ENCODE results near the gene LRP1.

LRP1 gene

DNA sequence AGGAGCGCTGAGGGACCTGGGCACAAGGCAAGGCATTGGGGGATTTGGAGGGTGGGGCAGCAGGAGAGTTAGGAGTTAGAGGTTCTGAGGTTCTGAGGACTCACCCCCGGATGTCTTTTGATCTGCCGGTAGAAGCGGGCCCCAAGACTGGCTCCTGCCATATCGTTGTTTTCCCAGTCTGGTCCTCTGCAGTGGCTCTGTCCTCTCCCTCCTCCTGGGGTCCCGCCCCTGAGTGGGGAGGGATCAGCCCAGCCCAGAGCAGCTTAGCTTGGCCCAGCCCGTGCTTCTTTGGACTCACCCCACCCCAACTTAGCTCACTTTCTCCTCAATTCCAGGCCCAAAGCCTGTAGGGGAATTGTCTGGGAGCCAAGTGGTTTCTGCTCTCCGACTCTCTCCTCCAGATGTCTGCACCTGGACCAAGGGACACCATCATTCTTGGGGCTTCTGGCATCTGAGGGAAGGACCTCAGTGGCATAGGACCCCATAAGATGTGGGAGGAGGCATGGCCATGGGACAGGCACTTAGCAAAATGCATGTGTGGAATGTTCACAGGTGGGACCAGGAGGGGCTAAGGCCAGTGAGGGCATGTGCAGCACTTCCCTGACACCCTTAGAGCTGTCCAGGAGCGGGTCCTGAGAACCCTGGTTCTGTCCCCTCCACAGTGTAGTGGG is 108.8 kb downstream of the LRP1 start:
- TF ChIP-seq CTCF (IDR thresholded peaks at IDR 0.05) = no peak
- H3K27me3 ChIP-seq (ENCODE audit: control insufficient read depth, insufficient read depth, low read length) = peaks cover 6% of the 10 kb centered on the region
- H3K4me2 ChIP-seq (ENCODE audit: low read length) = no peak overlapping the region
- H3K79me2 ChIP-seq = no peaks in the 10 kb centered on the region
- H3K36me3 ChIP-seq (ENCODE audit: control insufficient read depth, insufficient read depth, low read length) = no peaks in the 10 kb centered on the region
- H3K27ac ChIP-seq = no peak overlapping the region
- H3K4me3 ChIP-seq (ENCODE audit: low read depth, low read length) = no peak overlapping the region
- H3K4me1 ChIP-seq = peaks cover 19% of the 10 kb centered on the region
- H2AFZ ChIP-seq = no peak overlapping the region
- no peak overlapping the region for H3K9ac ChIP-seq
- no peaks in the 10 kb centered on the region for H3K9me3 ChIP-seq (ENCODE audit: control insufficient read depth, low read length)

DNA sequence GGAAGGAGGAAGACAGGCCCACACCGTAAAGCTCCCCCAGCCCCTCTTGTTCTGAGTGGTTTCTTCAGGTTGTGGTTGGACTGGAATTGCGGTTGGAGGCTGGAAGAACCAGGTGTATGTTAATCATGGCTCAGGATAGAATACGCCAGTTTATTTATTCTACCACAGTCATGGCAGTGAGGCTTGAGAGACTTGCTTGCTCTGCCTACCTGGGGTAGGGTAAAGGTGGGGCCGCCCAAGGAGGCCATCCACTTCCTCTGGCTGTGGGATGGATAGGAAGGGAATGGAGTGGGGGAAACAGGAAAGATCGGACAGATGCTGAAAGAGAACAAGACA is 109.3 kb downstream of the LRP1 start:
- no peaks in the 10 kb centered on the region for H3K9me3 ChIP-seq (ENCODE audit: control insufficient read depth, low read length)
- no peaks in the 10 kb centered on the region for H3K79me2 ChIP-seq
- H3K4me3 ChIP-seq (ENCODE audit: low read depth, low read length) = no peak overlapping the region
- no peak for TF ChIP-seq CTCF (IDR thresholded peaks at IDR 0.05)
- H3K9ac ChIP-seq = no peak overlapping the region
- no peak overlapping the region for H3K27ac ChIP-seq
- peaks cover 6% of the 10 kb centered on the region for H3K27me3 ChIP-seq (ENCODE audit: control insufficient read depth, insufficient read depth, low read length)
- peaks cover 15% of the 10 kb centered on the region for H3K4me1 ChIP-seq
- no peaks in the 10 kb centered on the region for H3K36me3 ChIP-seq (ENCODE audit: control insufficient read depth, insufficient read depth, low read length)
- no peak overlapping the region for H3K4me2 ChIP-seq (ENCODE audit: low read length)
- no peak overlapping the region for H2AFZ ChIP-seq

- peak overlapping the region; percentile 35 for H2AFZ ChIP-seq
- H3K4me2 ChIP-seq (ENCODE audit: low read length) = peak overlapping the region; percentile 57
- H3K79me2 ChIP-seq = no peaks in the 10 kb centered on the region
- H3K4me1 ChIP-seq = peaks cover 15% of the 10 kb centered on the region
- no peaks in the 10 kb centered on the region for H3K36me3 ChIP-seq (ENCODE audit: control insufficient read depth, insufficient read depth, low read length)
- H3K9me3 ChIP-seq (ENCODE audit: control insufficient read depth, low read length) = no peaks in the 10 kb centered on the region
- no peak overlapping the region for H3K9ac ChIP-seq
- no peak overlapping the region for H3K27ac ChIP-seq
- H3K27me3 ChIP-seq (ENCODE audit: control insufficient read depth, insufficient read depth, low read length) = peaks cover 6% of the 10 kb centered on the region
- H3K4me3 ChIP-seq (ENCODE audit: low read depth, low read length) = no peak overlapping the region
- TF ChIP-seq CTCF (IDR thresholded peaks at IDR 0.05) = no peak
These were observed 109.9 kb downstream of the LRP1 start for GRCh38 chr12:57237932-57238853.

DNA sequence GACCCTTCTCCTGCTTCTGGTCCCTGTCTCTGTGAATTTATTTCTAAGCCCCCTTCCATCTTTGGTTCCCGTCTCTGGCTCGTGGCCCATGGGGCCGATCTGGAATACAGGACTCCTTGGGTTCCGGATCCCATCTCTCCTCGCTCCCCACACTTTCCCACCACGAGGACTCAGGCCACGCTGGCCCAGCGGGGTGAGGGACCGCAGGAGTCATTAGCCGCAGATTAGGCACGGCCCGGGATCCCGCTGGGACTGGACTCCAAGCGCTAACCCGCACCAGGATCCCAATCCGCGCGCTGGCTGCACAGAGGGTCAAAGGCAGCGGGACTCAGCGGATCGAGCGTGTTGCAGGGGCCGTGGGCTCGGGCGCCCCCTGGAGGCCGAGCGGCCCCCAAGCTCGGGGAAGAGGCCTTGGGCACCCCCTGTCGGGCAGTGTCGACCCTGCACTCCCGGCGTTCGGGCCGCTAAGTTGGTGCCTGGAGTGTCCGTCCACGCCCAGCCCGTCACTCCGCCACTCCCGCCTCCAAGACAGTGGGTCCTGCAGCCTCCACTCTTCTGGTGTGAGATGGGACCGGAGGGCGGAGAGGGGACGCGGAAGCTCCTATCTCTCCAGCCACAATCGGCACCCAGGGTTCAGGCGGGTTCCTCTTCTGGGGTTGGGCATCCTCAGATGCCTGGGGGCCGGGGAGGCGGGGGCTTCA is 110.7 kb downstream of the LRP1 start:
- Histone ChIP-seq H2AFZ (peak overlapping the region; percentile 35), H3K27ac (no peak overlapping the region), H3K4me2 (ENCODE audit: low read length) (peak overlapping the region; percentile 57), H3K36me3 (ENCODE audit: control insufficient read depth, insufficient read depth, low read length) (no peaks in the 10 kb centered on the region), H3K79me2 (no peaks in the 10 kb centered on the region), H3K4me3 (ENCODE audit: low read depth, low read length) (no peak overlapping the region), H3K9ac (no peak overlapping the region), H3K4me1 (peaks cover 18% of the 10 kb centered on the region), H3K9me3 (ENCODE audit: control insufficient read depth, low read length) (no peaks in the 10 kb centered on the region), H3K27me3 (ENCODE audit: control insufficient read depth, insufficient read depth, low read length) (peaks cover 6% of the 10 kb centered on the region)
- peak; percentile 100 for TF ChIP-seq CTCF (IDR thresholded peaks at IDR 0.05)

All from parathyroid adenoma (tissue), 2 donors.